SK-N-SH treated with all-trans-retinoic acid at 6 μM for 48 hours (cell line): ENCODE measurements around the gene EMILIN2.

Experiments used
- ARNTL ChIP-seq: fragments of 450-650 bp; formaldehyde crosslinking; IDR thresholded peaks from 2 replicates; pipeline ENCODE4 v1.5.0; 2020; ENCODE audit warnings: low read depth, mild to moderate bottlenecking, moderate library complexity, borderline replicate concordance
- ZNF565 ChIP-seq: fragments of 450-650 bp; formaldehyde crosslinking; conservative IDR thresholded peaks from 2 replicates; pipeline ENCODE4 v1.5.0; 2020; ENCODE audit warnings: low read depth, mild to moderate bottlenecking, moderate library complexity

DNA sequence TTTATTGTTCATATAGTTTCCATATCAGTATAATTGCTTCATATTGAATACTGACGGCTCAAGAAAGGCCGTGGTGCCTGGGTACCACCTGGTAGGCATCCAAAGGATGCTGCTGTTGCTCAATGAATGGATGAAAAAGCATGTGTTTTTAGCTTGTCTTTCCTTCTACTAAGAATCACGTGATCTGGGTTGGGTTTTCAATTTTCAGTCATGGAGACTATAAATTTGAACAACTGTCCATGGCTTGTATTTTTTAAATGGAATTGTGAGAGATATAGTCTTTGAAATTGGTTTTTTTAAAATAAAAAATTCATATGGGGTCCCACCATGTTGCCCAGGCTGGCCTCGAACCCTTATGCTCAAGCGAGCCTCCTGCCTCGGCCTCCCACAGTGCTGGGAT is 25.3 kb downstream of the EMILIN2 start:
- no peak for TF ChIP-seq ARNTL (CRISPR knock-in tag)
- TF ChIP-seq ZNF565 (CRISPR knock-in tag): no peak
